SH-SY5Y (cell line): ENCODE measurements around the gene SPNS3.

ENCODE experiments used
- GATA2 ChIP-seq: IDR thresholded peaks from 2 replicates; pipeline ENCODE4 v1.6.1; 2011; ENCODE audit warnings: mild to moderate bottlenecking, low read depth, low read length
- GATA3 ChIP-seq: IDR thresholded peaks from 2 replicates; pipeline ENCODE4 v1.6.1; 2011; ENCODE audit warnings: low read depth, mild to moderate bottlenecking, low read length, moderate library complexity

DNA sequence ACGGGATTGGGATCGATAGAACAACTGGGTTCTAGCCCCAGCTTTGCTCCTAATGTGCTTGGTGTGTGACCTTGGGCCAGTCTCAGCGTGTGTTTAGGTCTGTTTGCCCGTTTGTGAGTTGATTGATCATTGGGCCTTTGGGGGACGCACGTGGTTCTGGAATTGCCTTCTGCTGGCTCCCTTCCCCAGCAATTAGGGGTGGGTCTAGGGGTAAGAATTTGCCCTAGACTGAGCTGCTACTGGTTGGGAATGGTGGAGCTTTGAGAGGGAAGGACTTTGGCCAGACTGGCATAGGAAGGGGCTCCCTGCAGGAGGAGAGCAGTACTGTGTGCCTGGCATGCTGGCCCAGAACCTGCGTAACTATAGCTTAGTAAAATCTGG is 66.4 kb downstream of the SPNS3 start:
- no peak for TF ChIP-seq GATA3
- TF ChIP-seq GATA2 = no peak
